HepG2 (cell line): Measurements from ENCODE around the gene PDE6C. TPM values are rescaled to one million over a fixed set of nuclear protein-coding genes. Genes with fewer than 3 reads are reported as not detected.

ENCODE experiments used
- CEBPG ChIP-seq: IDR thresholded peaks from 2 replicates; pipeline ENCODE4 v1.6.1; 2016
- CREM ChIP-seq, 2 experiments: sonication (generic) in 1 of 2; formaldehyde crosslinking in 1 of 2; IDR thresholded peaks; 2 replicates each; pipeline versions ENCODE4 v1.4.0 to v1.6.1; 2016 to 2020; ENCODE audit warnings: antibody characterized with exemption in 1 of 2, mild to moderate bottlenecking in 1 of 2, missing genetic modification reagents in 1 of 2
- HMG20A ChIP-seq: IDR thresholded peaks from 2 replicates; pipeline ENCODE4 v1.6.1; 2016; ENCODE audit warnings: borderline replicate concordance
- ISL2 ChIP-seq: sonication (generic); formaldehyde crosslinking; IDR thresholded peaks from 2 replicates; pipeline ENCODE4 v1.5.0; 2020; ENCODE audit warnings: missing genetic modification reagents
- KAT2B ChIP-seq: fragments of 150-350 bp; IDR thresholded peaks from 2 replicates; pipeline ENCODE4 v1.6.1; 2014; ENCODE audit warnings: low read depth, low read length, borderline replicate concordance
- KDM6A ChIP-seq: IDR thresholded peaks from 2 replicates; pipeline ENCODE4 v1.6.1; 2016; ENCODE audit warnings: low read depth
- KLF16 ChIP-seq, 2 experiments: sonication (generic) in 1 of 2; formaldehyde crosslinking in 1 of 2; IDR thresholded peaks; 2 replicates each; pipeline versions ENCODE4 v1.6.1 to v1.8.0; 2016 to 2023; ENCODE audit warnings: missing genetic modification reagents in 2 of 2, missing compliant biosample characterization in 1 of 2
- POGZ ChIP-seq: sonication (generic); formaldehyde crosslinking; IDR thresholded peaks from 2 replicates; pipeline ENCODE4 v1.4.0; 2020; ENCODE audit warnings: mild to moderate bottlenecking, missing genetic modification reagents
- PRMT3 ChIP-seq: sonication (generic); formaldehyde crosslinking; IDR thresholded peaks from 2 replicates; pipeline ENCODE4 v1.8.1; 2022; ENCODE audit warnings: low read depth, mild to moderate bottlenecking, moderate library complexity, missing genetic modification reagents, borderline replicate concordance
- RAD51 ChIP-seq: fragments of 450-650 bp; IDR thresholded peaks from 2 replicates; pipeline ENCODE4 v1.6.1; 2016; ENCODE audit warnings: borderline replicate concordance
- RARA ChIP-seq: IDR thresholded peaks from 2 replicates; pipeline ENCODE4 v1.6.1; 2016; ENCODE audit warnings: missing genetic modification reagents, missing compliant biosample characterization
- REST ChIP-seq, 2 experiments: IDR thresholded peaks; 2 replicates each; pipeline ENCODE4 v1.6.1; 2011 to 2012; ENCODE audit warnings: low read length in 2 of 2, borderline replicate concordance in 1 of 2, low read depth in 1 of 2, mild to moderate bottlenecking in 1 of 2, moderate library complexity in 1 of 2
- SPEN ChIP-seq: sonication (generic); formaldehyde crosslinking; IDR thresholded peaks from 2 replicates; pipeline ENCODE4 v1.5.1; 2020; ENCODE audit warnings: low read depth, mild to moderate bottlenecking, missing genetic modification reagents
- TBX3 ChIP-seq: fragments of 450-650 bp; IDR thresholded peaks from 2 replicates; pipeline ENCODE4 v1.6.1; 2017; ENCODE audit warnings: antibody characterized with exemption, mild to moderate bottlenecking, inconsistent platforms, borderline replicate concordance
- ZGPAT ChIP-seq: IDR thresholded peaks from 2 replicates; pipeline ENCODE4 v1.6.1; 2016; ENCODE audit warnings: mild to moderate bottlenecking
- ZKSCAN8 ChIP-seq: IDR thresholded peaks from 2 replicates; pipeline ENCODE4 v1.6.1; 2016; ENCODE audit warnings: borderline replicate concordance, missing genetic modification reagents, missing compliant biosample characterization
- ZNF614 ChIP-seq: IDR thresholded peaks from 2 replicates; pipeline ENCODE4 v1.6.1; 2018; ENCODE audit warnings: missing biosample characterization, missing genetic modification reagents, inconsistent platforms, borderline replicate concordance
- polyA plus RNA-seq, 8 experiments: library from polyadenylated mRNA; depleted of rRNA in 3 of 8; stranded (reverse) in 7 of 8; unstranded in 1 of 8; fragments of >200 nt; fragmentation: Illumina TruSeq in 4 of 8; extraction: Trizol in 4 of 8; gene quantifications; 2 replicates each; pipeline versions ENCODE4 v1.2.1 to v1.2.3, GENCODE V29; 2011 to 2016; ENCODE audit warnings: low read depth in 4 of 8, missing spikeins in 1 of 8, mixed read lengths in 1 of 8; ENCODE audit not compliant: insufficient read depth in 1 of 8
- total RNA-seq, 5 experiments: library from RNA; depleted of rRNA; stranded (reverse); fragments of >200 nt; fragmentation: Illumina TruSeq; extraction: Trizol; gene quantifications; 2 replicates each; pipeline ENCODE4 v1.2.3, GENCODE V29; 2016; ENCODE audit warnings: low read depth in 1 of 5
- TF ChIP-seq, protein P1 (sequence below): sonication (generic); formaldehyde crosslinking; IDR thresholded peaks from 2 replicates; pipeline ENCODE4 v1.4.0; 2020; ENCODE audit warnings: low read depth, mild to moderate bottlenecking, missing genetic modification reagents
- TF ChIP-seq, protein P2 (sequence below): IDR thresholded peaks from 2 replicates; pipeline ENCODE4 v1.6.1; 2012; ENCODE audit warnings: low read depth, low read length, improper control_type of control experiment
- TF ChIP-seq, protein P3 (sequence below): sonication (generic); formaldehyde crosslinking; IDR thresholded peaks from 2 replicates; pipeline ENCODE4 v1.5.1; 2020; ENCODE audit warnings: missing genetic modification reagents, mild to moderate bottlenecking, borderline replicate concordance

PDE6C gene
- total and polyA plus RNA-seq, 2 of the 13 experiments (the other 11 are each of a cell fraction or from before 2014, with no cell fraction given), result 0.64 TPM; not detected in 1

DNA sequence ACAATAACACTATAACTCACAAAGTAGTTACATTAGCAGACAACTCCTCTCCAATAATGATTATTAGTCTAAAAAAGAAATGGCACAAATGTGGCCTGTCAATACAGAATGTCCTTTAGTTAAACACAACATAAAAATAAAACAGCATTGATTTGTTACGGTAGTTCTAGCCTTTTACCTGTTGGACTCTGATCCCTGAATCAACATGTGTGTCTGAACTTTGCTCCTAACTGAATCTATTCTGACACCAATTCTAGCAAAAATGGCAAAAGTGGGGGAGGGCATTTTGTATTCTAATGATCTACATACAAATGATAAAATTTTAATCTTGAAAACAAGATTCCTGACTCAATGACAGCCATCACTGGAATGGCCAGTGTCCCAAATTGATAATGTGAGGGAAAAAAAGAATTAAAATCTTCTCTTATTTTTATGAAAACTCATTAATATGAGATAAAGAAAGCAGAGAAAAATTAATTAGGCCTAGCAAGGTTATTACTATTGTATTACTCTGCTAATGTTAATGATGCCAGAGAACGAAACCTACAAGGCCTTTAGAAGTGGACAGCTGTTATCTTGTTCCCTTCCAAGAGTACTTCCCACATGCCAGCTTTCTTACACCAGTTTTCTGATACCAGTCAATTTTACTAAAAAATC lies 59.8 kb downstream of the PDE6C start (continued):
- TF ChIP-seq ZKSCAN8 (CRISPR knock-in tag), result no peak; the same call in 1 of the 2 replicates
- peak; percentile 68; the same call in 1 of the 2 replicates for TF ChIP-seq HMG20A (CRISPR knock-in tag)
- peak; percentile 72 for TF ChIP-seq POGZ (CRISPR knock-in tag)
- TF ChIP-seq, protein P1, sequence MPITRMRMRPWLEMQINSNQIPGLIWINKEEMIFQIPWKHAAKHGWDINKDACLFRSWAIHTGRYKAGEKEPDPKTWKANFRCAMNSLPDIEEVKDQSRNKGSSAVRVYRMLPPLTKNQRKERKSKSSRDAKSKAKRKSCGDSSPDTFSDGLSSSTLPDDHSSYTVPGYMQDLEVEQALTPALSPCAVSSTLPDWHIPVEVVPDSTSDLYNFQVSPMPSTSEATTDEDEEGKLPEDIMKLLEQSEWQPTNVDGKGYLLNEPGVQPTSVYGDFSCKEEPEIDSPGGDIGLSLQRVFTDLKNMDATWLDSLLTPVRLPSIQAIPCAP (CRISPR knock-in tag), result no peak
- 0 out of 2 replicates have a peak, but pooled peaks have one; percentile 27 for TF ChIP-seq ZGPAT
- TF ChIP-seq, protein P2, sequence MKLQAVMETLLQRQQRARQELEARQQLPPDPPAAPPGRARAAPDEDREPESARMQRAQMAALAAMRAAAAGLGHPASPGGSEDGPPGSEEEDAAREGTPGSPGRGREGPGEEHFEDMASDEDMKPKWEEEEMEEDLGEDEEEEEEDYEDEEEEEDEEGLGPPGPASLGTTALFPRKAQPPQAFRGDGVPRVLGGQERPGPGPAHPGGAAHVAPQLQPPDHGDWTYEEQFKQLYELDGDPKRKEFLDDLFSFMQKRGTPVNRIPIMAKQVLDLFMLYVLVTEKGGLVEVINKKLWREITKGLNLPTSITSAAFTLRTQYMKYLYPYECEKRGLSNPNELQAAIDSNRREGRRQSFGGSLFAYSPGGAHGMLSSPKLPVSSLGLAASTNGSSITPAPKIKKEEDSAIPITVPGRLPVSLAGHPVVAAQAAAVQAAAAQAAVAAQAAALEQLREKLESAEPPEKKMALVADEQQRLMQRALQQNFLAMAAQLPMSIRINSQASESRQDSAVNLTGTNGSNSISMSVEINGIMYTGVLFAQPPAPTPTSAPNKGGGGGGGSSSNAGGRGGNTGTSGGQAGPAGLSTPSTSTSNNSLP, result peak; percentile 75
- TF ChIP-seq KDM6A (CRISPR knock-in tag), result peak; percentile 82
- TF ChIP-seq SPEN (CRISPR knock-in tag), result no peak
- peak; percentile 57 for TF ChIP-seq CREM (IDR thresholded peaks at IDR 0.05)
- no peak for TF ChIP-seq CREM (CRISPR knock-in tag; IDR thresholded peaks at IDR 0.05)
- TF ChIP-seq, protein P3, sequence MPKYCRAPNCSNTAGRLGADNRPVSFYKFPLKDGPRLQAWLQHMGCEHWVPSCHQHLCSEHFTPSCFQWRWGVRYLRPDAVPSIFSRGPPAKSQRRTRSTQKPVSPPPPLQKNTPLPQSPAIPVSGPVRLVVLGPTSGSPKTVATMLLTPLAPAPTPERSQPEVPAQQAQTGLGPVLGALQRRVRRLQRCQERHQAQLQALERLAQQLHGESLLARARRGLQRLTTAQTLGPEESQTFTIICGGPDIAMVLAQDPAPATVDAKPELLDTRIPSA (CRISPR knock-in tag), result no peak
- TF ChIP-seq ISL2, result 0 out of 2 replicates have a peak, but pooled peaks have one; percentile 36
- no peak for TF ChIP-seq ZNF614 (CRISPR knock-in tag)
- 0 out of 4 replicates have a peak, but pooled peaks of 1 of the 2 experiments have one; percentile 36 for TF ChIP-seq KLF16 (CRISPR knock-in tag; IDR thresholded peaks at IDR 0.05)
- TF ChIP-seq REST (IDR thresholded peaks at IDR 0.05; ENCODE audit: borderline replicate concordance in 1 of 2, low read depth in 1 of 2, low read length in 2 of 2), result 0 out of 4 replicates have a peak, but pooled peaks of 1 of the 2 experiments have one; percentile 22
- TF ChIP-seq RAD51, result no peak
- 0 out of 2 replicates have a peak, but pooled peaks have one; percentile 18 for TF ChIP-seq CEBPG (CRISPR knock-in tag)
- peak; percentile 38; the same call in 1 of the 2 replicates for TF ChIP-seq KAT2B
- TF ChIP-seq RARA (CRISPR knock-in tag), result peak; percentile 57
- TF ChIP-seq TBX3, result peak; percentile 56; the same call in 1 of the 2 replicates
- TF ChIP-seq PRMT3 (CRISPR knock-in tag), result no peak
